Measurements from ENCODE around the gene STOML2. TPM values are rescaled to one million over a fixed set of nuclear protein-coding genes. Genes with fewer than 3 reads are reported as not detected.

STOML2 gene
- total RNA-seq, 1 experiment from 2014 or later: 97.3 TPM

DNA sequence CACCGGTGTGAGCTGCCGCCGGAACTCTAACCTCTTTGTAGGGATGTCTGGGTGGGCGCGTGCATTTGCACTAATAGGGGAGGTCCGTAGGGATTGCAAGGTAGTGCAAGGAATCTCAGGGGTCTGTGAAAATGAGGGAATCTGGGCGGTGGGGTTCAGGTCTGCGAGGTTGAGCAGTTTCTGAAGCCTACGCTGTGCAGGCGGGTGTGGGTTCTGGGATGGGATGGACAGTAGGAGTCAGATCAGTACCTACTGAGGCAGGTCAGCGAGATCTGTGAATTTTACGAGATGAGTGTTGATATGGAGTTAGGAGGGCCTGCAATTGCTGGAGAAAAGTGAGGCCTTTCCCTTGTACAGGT, 13.6 kb upstream of the STOML2 start:
- no TSS peak for BruUV-seq (replicated peaks)
- no peak for DNase-seq
- H3K27ac Mint-ChIP-seq (ENCODE audit: unreplicated experiment): peak overlapping the region; percentile 61
- intact Hi-C loops (cut with micrococcal nuclease; ENCODE audit: unreplicated experiment): loop anchor here (1.0 kb wide), 2 partner anchors 142 to 361 kb away; no protein-coding TSS in a partner anchor
- peaks cover 45% of the 10 kb centered on the region for H3K36me3 Mint-ChIP-seq (ENCODE audit: insufficient read depth, unreplicated experiment)
- H3K4me1 Mint-ChIP-seq (ENCODE audit: low read depth, unreplicated experiment): peaks cover 30% of the 10 kb centered on the region
- no peaks in the 10 kb centered on the region for H3K27me3 Mint-ChIP-seq (ENCODE audit: unreplicated experiment)
- peak overlapping the region; percentile 89 for H3K4me3 Mint-ChIP-seq (ENCODE audit: low read depth, unreplicated experiment)
- CTCF ChIA-PET: interaction anchor here (0.9 to 2.4 kb wide), 5 partner anchors 45 to 360 kb away, joined by 3 to 34 read pairs (median 5); partner anchors contain the start of gene UNC13B
- TF ChIP-seq, protein P1, sequence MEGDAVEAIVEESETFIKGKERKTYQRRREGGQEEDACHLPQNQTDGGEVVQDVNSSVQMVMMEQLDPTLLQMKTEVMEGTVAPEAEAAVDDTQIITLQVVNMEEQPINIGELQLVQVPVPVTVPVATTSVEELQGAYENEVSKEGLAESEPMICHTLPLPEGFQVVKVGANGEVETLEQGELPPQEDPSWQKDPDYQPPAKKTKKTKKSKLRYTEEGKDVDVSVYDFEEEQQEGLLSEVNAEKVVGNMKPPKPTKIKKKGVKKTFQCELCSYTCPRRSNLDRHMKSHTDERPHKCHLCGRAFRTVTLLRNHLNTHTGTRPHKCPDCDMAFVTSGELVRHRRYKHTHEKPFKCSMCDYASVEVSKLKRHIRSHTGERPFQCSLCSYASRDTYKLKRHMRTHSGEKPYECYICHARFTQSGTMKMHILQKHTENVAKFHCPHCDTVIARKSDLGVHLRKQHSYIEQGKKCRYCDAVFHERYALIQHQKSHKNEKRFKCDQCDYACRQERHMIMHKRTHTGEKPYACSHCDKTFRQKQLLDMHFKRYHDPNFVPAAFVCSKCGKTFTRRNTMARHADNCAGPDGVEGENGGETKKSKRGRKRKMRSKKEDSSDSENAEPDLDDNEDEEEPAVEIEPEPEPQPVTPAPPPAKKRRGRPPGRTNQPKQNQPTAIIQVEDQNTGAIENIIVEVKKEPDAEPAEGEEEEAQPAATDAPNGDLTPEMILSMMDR (IDR thresholded peaks at IDR 0.05; ENCODE audit: unreplicated experiment): no peak
- peaks cover 2% of the 10 kb centered on the region for H3K9me3 Mint-ChIP-seq (ENCODE audit: low read depth, unreplicated experiment)

DNA sequence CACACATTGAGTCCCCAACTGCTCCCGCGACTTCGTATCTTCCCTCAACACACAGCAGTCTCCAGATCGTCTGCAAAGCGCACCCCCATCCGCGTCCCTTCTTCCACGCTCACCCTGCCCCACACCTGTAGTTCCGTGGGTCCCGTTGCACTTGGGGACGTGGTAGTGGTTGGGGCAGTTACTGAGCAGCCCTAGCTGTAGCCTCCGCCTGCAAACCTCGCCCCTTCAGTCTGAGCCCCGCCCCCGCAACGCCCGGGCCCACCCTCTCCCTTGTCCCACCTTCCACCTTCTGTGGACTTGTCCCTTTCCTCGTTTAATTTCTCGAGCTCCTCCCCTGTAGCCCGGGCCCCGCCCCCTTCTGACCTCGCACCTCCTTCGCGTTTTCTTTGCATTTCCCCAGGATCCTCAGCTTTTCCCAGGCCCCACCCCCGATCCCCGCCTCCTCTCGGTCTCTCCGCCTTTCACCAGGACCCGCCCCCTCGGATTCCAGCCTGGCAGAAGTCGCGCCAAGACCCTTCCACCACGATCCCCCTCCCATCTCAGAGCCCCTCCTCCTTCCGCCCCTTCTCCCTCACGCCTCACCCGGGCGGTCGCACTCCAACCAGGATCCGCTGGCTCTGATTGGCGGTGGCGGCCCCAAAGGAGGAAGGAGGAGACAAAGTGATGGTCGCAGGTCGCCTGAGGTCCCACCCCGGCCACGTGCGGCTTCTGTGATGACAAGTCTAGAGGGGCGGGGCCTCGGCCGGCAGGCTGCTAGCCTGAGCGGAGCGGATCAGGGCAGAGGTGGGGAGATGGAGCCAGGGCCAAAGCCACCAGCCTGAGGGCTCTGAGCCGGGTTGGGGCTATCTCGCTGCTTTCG, 13.0 kb upstream of the STOML2 start, which contains the start of gene ATOSB:
ATOSB (minus strand) TSS at position 183 of the 859 bp plus-strand sequence. CDS start 7,588 bp downstream, outside the sequence.
- CTCF ChIA-PET: interaction anchor here (0.8 to 2.4 kb wide), 6 partner anchors 12 to 357 kb away, joined by 3 to 34 read pairs (median 4); partner anchors contain the start of genes STOML2 and UNC13B
- Mint-ChIP-seq H3K27me3 (ENCODE audit: unreplicated experiment) (no peaks in the 10 kb centered on the region), H3K27ac (ENCODE audit: unreplicated experiment) (peak within 1 kb of the TSS; percentile 61), H3K4me1 (ENCODE audit: low read depth, unreplicated experiment) (peaks cover 30% of the 10 kb centered on the region), H3K9me3 (ENCODE audit: low read depth, unreplicated experiment) (peaks cover 2% of the 10 kb centered on the region), H3K4me3 (ENCODE audit: low read depth, unreplicated experiment) (peak within 1 kb of the TSS; percentile 89), H3K36me3 (ENCODE audit: insufficient read depth, unreplicated experiment) (peaks cover 52% of the 10 kb centered on the region)
- no TSS peak for BruUV-seq (replicated peaks)
- peak; percentile 95 for DNase-seq
- intact Hi-C loops (cut with micrococcal nuclease; ENCODE audit: unreplicated experiment): loop anchor here (1.0 kb wide), 2 partner anchors 142 to 361 kb away; no protein-coding TSS in a partner anchor
- TF ChIP-seq, protein P1 (IDR thresholded peaks at IDR 0.05; ENCODE audit: unreplicated experiment): no peak

DNA sequence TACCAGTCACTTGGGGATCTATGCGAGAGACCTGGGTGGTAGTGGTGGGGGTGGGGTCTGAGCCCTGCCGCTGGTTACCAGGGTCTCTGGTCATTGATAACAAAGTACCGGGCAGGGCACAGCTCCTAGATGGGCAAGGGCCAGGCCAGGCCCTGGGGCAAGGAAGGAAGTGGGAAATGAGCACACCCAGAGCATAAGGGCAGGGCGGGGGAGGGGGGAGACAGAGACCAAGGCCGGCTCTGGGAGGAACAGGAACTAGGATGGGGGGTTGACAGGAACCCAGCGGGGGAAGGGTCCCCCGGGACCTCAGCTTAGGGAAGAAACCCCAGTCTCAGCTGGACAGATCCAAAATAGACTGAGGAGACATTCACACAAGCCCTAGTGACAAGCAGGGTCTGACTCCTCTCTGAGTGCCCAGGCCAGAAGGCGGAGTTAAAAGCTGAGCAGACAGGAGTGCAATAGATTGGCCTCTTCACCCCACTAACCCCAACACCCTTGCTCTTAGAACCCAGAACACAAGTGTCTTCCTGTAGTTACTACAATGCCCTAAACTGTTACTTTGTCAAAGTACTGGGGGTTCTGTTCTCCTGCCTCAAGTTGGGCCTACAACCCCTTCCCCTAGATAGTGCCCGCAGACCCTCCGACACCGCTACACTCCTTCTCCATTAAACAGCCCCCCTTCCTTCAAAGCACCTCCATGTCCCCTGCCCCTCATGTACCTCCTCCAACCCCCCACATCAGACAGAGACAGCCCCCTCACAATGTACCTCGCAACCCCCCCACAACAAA, 12.1 kb upstream of the STOML2 start:
- DNase-seq: peak; percentile 18
- Mint-ChIP-seq H3K27me3 (ENCODE audit: unreplicated experiment) (no peaks in the 10 kb centered on the region), H3K9me3 (ENCODE audit: low read depth, unreplicated experiment) (peaks cover 2% of the 10 kb centered on the region), H3K4me3 (ENCODE audit: low read depth, unreplicated experiment) (peak overlapping the region; percentile 89), H3K27ac (ENCODE audit: unreplicated experiment) (peak overlapping the region; percentile 61), H3K4me1 (ENCODE audit: low read depth, unreplicated experiment) (peaks cover 35% of the 10 kb centered on the region), H3K36me3 (ENCODE audit: insufficient read depth, unreplicated experiment) (peaks cover 58% of the 10 kb centered on the region)
- CTCF ChIA-PET: interaction anchor here (0.8 to 2.4 kb wide), 5 partner anchors 11 to 358 kb away, joined by 3 to 34 read pairs (median 3); partner anchors contain the start of genes STOML2 and UNC13B
- TF ChIP-seq, protein P1 (IDR thresholded peaks at IDR 0.05; ENCODE audit: unreplicated experiment): no peak
- TSS peak; percentile 40 for BruUV-seq (replicated peaks)
- intact Hi-C loops (cut with micrococcal nuclease; ENCODE audit: unreplicated experiment): loop anchor here (5.0 kb wide), 1 partner anchor 307 kb away; no protein-coding TSS in a partner anchor

All from Calu3 (cell line).